Hypothalamus (tissue), 51 donors: ENCODE data around the gene ANKS4B.
A peak's percentile ranks its signal among the peaks of the same experiment; 100 is the strongest.
"Not testable (repeated sequence)": the region's sequence is repeated elsewhere in the genome, so short reads cannot be mapped to it uniquely, and the experiment has no call there.

Experiments used
- DNase-seq, 51 donors: peaks; one replicate each; lab custom pipeline; 2025; lab: John Stamatoyannopoulos, UW

Gene ANKS4B, protein sequence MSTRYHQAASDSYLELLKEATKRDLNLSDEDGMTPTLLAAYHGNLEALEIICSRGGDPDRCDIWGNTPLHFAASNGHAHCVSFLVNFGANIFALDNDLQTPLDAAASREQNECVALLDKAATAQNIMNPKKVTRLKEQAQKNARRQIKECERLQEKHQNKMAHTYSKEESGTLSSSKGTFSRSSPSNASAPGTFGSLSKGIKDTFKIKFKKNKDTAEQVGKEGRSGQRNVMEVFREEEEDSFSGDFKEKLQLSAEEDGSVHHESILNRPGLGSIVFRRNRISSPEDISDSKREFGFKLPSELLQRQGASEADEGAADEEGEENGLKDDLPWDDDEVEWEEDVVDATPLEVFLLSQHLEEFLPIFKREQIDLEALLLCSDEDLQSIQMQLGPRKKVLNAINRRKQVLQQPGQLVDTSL

DNA sequence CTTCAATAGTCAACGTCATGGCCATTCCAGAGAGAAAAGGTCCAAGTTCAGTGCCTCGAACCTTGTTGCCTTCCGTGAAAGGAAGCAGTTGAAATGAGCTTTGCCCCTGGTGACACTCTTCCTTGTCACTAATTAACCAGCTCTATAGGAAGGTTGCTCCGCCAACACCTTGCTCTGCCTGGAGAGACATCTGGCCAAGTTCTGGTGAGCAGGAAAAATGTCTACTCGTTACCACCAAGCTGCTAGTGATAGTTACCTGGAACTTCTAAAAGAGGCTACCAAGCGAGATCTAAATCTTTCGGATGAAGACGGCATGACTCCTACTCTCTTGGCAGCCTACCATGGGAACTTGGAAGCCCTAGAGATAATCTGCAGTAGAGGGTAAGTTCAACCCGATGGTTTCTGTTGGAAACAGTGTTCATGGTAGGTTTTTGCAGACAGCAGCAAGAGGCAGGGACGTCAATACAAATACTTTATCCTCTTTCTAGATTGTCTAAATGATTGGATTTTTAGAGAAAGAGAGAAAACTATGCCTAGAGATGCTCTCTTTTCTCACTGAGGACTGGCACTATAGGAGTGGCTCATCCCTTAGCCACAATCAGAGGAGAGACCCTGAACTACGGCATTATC is at the start of gene ANKS4B:
TSS of gene ANKS4B (plus strand) at position 179 of the 630 bp plus-strand sequence. CDS start at position 218, 39 bp downstream.
- no peak for DNase-seq

DNA sequence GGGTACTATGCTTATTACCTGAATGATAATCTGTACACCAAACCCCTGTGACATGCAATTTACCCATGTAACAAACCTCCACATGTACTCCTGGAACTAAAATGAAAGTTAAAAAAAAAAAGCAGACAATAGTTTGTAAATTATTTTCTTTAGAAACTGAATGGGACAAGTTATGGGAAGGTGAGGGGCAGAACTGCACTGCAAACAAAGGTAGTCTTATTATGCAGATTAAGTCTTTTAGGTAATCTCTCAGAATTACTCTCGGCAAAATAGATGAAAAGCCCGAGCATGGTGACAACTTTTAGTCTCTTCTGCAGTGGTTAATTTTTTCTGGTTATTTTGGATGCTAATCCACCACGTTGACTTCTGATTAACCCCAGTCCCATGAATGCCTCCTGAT is 49.5 kb upstream of the ANKS4B start:
- no peak for DNase-seq

DNA sequence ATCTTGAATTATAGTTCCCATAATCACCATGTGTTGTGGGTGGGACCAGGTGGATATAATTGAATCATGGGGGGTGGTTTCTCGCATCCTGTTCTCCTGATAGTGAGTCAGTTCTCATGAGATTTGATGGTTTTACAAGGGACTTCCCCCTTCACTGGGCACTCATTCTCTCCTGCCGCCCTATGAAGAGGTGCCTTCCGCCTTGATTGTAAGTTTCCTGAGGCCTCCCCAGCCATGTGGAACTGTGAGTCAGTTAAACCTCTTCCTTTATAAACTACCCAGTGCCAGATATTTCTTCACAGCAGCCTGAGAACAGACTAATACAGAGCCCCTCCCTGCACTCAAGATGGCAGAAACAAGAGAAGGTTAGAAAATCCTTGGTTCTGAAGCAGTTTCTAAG is 48.7 kb upstream of the ANKS4B start:
- DNase-seq, result no peak

DNA sequence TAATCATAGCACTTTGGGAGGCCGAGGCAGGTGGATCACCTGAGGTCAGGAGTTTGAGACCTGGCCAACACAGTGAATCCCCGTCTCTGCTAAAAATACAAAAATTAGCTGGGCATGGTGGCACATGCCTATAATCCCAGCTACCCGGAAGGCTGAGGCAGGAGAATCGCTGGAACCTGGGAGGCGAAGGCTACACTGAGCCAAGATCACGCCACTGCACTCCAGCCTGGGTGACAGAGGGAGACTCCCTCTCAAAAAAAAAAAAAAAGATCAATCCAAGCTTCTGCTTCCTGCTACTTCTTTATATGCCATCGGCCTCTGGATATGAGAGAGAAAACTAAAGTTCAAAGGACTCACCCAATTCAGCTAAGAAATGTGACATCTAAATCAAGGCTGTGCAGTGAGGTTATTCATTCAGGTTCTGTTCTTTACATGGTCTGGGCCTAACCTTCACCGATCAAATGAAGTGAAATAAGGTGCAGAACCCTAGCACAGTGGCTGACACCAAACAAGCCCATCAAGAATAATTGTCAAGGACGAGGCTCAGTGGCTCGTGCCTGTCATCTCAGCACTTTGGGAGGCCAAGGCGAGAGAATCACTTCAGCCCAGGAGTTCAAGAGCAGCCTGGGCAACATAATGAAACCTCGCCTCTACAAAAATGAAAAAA is 47.7 kb upstream of the ANKS4B start:
- DNase-seq, result no peak

DNA sequence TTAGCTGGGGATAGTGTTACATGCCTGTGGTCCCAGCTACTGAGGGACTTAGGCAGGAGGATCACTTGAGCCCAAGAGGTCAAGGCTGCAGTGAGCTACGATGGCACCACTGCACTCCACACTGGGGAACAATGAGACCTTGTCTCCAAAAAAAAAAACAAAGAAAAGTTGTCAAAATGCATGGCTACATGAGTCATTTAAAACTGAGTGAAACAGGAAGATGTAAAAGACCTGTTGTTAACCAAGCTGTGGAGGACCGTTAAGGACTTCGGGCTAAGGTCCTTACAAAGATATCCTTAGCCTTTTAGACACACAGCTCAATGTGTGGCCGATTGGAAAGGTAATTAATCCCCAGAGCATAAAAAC is 47.2 kb upstream of the ANKS4B start:
- no peak for DNase-seq

DNA sequence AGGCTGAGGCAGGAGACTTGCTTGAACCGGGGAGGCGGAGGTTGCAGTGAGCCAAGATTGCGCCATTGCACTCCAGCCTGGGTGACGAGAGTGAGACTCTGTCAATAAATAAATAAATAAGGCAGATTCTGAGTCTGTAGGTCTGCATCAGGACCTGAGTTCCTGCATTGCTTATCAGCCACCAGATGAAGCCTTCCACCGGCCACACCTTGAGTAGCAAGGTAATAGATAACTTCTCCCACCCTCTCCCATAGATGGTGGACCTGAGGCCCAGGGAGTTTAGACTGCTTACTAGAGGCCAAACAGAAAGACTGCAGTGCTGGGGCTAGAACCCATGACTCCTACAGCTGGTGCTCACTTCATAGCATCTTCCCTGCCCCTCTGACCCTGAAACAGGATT is 44.2 kb upstream of the ANKS4B start:
- DNase-seq, result no peak

DNA sequence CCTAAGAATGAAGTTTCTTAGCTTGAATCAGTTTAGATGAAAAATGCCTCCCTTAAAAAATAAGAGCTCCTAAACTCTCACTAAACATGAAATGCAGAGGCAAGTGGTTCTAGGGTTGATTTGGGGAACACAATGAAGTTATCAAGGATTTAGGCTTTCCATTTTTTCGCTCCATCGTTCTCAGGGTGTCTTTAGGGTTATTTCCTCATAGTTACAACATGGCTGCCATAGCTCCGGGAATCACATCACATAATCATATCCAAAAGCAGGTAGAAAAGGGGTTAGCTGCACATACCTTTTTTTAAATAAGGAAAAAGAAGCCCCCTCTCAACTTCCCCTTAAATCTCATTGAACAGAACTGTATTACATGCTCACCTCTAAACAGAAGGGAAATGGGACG is 43.5 kb upstream of the ANKS4B start:
- no peak for DNase-seq

DNA sequence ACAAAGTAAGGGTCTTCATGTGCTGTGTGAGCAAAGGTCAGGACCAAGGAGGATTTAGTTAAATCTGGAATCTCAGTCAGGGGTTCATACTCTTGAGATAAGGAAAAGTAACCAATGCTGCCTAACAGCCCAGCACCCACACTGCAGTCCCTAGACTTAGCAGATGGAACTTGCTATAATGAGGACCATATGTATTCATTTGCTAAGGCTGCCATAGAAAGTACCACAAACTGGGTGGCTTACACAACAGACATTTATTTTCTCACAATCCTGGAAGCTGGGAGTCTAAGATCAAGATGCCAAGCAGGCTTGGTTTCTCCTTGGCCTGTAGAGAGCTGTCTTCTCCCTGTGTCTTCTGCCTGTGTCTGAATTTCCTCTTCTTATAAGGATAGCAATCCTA is 42.9 kb upstream of the ANKS4B start:
- no peak for DNase-seq

DNA sequence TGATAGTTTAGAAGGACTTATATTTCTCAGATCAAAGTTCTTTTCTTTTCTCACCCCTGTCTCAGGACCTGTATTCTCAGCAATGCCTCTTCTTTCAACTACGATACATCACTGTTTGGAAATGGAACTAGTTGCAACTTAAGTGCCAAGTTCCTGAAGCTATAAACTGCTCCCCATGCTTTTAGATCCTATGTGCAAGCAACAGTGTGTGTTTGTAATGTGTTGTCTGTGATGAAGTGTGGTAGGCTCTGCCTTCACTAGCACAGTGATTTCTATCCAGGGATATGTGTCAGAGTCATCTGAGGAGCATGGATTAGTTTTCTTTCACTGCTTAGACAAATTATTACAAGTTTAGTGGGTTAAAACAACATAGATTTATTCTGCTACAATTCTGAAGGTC is 40.5 kb upstream of the ANKS4B start:
- no peak for DNase-seq

DNA sequence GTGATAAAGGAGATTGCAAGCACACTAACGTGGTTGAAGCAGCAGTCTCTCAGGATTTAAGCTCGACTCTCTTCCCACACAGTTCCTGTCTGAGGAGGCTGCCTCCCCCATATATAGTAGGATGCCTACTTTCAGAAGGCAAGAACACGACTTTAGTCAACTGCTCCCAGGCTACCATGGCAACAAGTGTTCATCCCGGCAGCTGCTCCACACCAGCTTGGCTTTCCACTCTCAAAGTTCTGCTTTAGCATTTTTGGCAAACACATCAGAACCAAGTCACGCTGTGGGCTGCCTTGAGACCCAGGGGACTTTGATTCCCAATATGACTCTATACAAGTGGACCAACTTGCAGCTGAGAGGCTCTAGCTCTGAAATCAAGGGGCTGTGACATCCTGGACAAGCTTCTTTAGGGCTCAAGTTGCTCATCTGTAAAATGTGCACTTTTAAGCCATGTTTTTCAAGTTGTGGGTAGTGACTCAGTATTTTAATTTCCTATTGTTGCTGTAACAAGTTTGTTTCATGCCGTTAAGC is 38.7 kb upstream of the ANKS4B start:
- peak in 11 of 51 donors; percentile 0 to 51 (median 3) for DNase-seq

DNA sequence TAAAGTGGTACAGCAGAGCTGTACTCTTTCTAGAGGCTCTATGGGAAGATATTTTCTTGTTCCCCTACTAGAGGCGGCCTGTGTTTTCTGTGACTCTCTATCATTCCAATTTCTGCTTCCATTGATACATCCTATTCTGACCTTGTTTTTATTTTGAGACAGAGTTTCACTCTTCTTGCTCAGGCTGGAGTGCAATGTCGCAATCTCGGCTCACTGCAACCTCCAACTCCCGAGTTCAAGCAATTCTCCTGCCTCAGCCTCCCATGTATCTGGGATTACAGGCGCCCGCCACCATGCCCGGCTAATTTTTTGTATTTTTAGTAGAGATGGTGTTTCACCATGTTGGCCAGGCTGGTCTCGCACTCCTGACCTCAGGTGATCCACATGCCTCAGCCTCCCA is 38.2 kb upstream of the ANKS4B start:
- not testable (repeated sequence) for DNase-seq

DNA sequence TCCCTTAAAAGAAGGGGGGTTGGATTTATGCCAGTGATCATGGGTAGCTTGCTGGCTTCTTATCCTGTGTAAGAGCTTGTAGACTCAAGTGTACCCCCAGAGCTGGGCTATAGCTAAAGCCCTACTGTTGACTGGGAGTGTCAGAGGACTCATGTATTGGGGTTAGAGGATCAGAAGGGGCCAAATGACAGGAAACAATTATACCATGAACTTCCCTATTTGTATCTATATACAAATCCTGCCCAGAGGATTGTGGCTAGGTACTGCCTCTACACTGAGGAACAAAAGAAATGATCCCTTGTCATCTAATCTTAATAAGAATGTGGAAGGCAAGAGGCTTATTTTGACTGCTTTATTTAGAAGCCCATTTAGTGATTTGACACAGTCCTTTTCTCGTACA is 36.4 kb upstream of the ANKS4B start:
- no peak for DNase-seq

DNA sequence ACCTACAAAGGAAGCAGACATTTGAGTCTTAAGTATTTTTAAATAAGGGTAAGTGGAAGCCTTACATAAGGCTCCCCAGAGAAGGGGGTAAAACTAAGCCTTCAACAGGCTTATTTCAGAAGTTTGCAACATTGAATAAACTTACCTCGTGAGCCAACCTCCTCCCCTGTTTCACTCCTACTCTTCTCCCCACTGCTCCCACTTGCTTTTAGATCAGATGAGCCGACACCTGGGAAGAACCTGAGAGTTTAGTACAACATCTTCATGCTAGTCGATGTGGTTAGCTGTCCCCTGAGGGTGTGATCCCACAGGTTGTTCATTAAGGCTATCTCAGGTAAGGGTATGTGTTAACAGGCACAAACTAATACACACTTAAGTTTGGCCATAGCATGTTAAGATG is 35.9 kb upstream of the ANKS4B start:
- DNase-seq, result no peak

DNA sequence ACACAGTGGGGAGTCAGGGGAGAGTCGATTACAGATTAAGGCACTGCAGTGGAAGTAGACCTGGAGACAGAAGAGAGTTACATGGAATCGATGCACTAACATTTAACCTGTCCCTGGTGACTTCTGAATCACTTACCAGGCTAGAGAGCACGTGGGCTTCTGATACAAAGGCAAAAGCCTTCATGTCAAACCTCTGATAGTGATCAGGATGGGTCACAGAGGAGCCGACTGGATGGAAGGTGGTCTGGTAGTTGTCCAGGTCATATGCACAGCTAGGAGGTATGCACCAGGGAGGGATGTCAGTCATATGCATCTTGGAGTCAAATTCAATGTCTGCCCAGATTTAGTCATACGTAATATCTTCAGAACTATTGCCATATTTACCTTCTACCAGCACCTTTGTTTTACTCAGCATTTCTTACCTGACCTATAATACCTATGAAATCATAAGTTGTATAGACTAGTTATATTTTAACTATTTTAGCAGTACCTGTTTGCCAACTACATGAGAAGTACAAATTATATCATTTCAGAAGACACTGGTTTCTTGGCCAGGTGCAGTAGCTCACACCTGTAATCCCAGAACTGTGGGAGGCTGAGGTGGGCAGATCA is 33.8 kb upstream of the ANKS4B start:
- no peak for DNase-seq

DNA sequence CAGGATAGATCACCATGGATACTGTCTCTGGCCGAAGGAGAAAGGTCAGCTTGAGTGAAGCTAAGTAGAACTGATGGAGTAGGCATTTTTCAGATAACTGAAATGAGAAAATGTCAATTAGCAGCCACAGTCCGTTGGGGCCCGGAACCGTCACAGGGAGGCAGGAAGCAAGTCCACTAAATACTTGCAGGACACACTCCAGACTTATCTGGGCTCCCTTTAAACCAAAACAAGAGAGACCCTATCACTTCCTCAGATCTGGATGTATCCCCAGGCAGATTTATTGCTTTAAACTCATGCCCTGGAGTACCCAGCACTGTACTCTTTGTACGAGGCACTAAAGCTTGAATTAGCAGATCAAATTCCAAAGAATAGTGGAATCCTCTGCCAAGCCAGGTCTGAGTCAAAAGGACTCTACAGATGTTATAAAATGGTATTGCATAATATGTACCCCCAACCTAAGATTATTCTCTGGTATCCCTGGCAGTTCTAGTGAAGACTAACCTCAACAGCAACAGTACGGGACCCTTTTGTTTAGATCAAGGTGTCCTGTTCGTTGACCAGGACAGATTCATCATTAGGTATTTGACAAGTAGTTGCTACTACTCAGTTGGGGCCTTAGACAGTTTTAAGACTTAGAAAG is 30.2 kb upstream of the ANKS4B start:
- no peak for DNase-seq

DNA sequence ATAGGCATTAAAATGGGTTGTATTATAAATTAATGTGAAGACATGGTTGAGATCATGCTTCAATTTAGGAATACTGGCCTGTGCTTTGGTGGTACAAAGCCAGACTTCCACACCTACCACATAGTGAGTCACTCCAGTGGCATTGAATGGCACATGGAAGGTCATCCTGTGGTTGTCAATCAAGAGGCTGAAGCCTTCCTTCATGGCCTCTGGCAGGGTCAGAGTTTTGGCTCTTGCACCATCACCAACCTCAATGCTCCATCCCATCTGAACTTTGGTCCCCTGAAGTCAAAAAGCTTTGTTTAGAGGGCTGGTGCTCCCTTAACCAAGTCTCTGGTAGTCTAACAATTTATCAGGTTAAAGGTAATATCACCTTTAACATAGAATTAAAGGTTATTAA is 28.2 kb upstream of the ANKS4B start:
- no peak for DNase-seq

DNA sequence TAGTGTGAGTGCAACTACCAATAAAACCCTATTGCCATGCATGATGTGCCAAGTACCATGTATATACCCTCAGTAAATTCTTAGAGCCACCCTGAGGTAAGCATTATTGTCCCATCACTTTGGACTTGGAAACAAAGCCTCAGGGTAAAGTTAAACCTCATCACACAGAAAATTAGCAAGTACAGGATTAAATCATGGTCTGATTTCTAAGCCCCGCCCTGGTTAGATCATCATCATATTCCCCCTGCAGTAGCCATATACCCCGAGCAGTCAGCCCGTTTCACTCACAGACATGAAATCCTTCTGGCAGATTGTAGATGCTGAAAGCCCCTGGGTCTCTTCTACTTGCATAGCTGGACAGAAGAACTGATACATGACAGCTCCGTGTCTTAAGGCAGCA is 26.9 kb upstream of the ANKS4B start:
- no peak for DNase-seq

DNA sequence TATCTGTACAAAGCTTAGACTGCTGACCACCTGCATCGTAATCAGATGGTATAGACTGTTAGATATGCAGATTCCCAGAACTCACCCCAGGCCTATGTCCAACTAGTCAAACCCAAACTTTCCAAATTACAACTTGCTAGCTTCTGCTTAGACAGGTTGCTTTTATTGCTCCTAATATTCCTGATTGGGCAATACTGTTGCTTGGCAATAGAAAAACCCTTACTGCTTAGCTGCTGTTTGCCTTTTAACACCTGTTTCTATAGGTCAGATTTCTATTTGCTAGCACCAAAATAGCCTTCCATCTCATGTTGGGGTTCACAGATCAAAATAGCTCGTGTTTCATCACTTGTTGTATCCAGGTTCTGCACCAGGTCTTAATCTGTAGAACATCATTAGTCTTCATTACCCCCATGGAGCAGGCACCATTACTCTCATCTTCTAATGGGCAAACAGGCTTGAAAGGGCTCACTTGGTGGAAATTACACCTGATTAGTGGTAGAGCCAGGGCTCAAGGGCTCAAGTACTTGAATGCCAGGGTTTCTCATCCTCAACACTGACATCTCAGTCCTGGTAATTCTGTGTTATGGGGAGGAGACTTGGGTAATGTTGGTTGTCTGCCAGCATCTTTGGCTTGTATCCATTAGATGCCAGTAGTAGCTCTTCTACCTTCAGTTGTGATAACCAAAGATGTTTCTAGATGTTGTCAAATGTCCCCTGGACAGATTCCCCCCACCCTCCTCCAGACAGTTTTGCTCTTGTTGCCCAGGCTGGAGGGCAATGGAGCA is 24.9 kb upstream of the ANKS4B start:
- no peak for DNase-seq

DNA sequence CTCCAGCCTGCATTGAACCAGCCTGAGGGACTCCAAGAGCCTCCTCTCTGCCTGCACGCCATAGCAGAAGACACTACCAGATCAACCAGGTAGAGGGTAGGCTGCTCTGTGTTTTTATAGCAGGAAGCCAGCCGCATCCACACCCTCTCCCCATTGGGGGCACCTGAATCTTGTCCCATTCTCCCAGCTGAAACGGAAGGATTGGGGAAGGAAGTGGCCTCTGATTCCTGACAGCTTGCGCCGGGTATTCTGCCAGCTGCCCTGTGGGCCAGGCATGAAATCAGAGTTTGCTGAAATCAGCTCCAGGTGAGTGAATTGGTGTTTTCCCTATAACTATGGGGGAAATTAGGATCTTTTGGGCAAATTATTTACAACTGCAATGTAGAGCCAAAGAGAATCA is 22.0 kb upstream of the ANKS4B start, which contains the start of gene ZP2:
TSS of gene ZP2 (minus strand) at position 89 of the 400 bp plus-strand sequence. CDS start at position 62, 27 bp downstream.
- DNase-seq, result no peak

DNA sequence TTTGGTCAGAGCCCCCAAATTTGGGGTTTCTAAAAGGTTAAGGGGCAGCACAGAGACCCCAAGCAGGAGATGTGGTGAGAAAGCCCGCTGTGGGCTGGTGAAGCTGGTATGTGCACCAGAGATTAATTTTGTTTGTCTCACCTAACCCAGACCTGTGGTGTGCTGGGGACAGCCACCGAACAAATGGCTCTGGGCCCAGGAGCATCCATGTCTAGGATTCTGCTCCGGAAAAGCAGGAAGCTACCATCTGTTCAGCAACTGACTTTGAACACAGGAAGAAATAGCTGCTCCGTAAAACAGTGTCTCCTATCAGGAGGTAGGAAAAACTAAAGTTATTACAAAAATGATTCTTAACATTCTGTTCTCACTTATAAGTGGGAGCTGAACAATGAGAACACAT is 19.4 kb upstream of the ANKS4B start:
- DNase-seq, result no peak
